Upper lobe of right lung (tissue), 1 donor: ENCODE data around the gene GRHL1. TPM values are rescaled to one million over a fixed set of nuclear protein-coding genes. Genes with fewer than 3 reads are reported as not detected.
"Not testable (repeated sequence)": the region's sequence is repeated elsewhere in the genome, so short reads cannot be mapped to it uniquely, and the experiment has no call there.

Experiments used
- ATAC-seq: fragments of 200-7000 bp; cut with Tn5 transposase; one replicate; pipeline ENCODE4 v1.9.1; 2020; ENCODE audit warnings: mild to moderate bottlenecking, moderate library complexity
- DNase-seq: peaks from one replicate; pipeline ENCODE4 v3.0.0-alpha.2; 2020
- H3K27ac ChIP-seq: fragments of 200-600 bp; one replicate; pipeline ENCODE4 v1.8.0; 2022
- H3K27me3 ChIP-seq: fragments of 200-600 bp; one replicate; pipeline ENCODE4 v1.8.0; 2022; ENCODE audit warnings: mild to moderate bottlenecking
- H3K36me3 ChIP-seq: fragments of 200-600 bp; one replicate; pipeline ENCODE4 v1.8.0; 2022
- H3K4me1 ChIP-seq: fragments of 200-600 bp; one replicate; pipeline ENCODE4 v1.8.0; 2022
- H3K4me3 ChIP-seq: fragments of 200-600 bp; one replicate; pipeline ENCODE4 v1.8.0; 2022; ENCODE audit warnings: mild to moderate bottlenecking
- H3K9me3 ChIP-seq: fragments of 200-600 bp; one replicate; pipeline ENCODE4 v1.8.0; 2022
- CTCF ChIP-seq: fragments of 200-600 bp; IDR thresholded peaks from one replicate; pipeline ENCODE4 v1.8.0; 2022; ENCODE audit warnings: antibody characterized with exemption
- intact Hi-C: fragments of 100-400 bp; cut with DNase I; formaldehyde crosslinking; loops from one replicate; pipeline ENCODE4 v1.11.0; 2022
- total RNA-seq: library from RNA; stranded (reverse); fragmentation: NEBNext Ultra II Directional; extraction: Animal tissue kit (Norgen Biotek cat#: 25700); gene quantifications from one replicate; pipeline ENCODE4 v1.2.1, GENCODE V29; 2021
- donor health status: DM: no; HTN: yes; CAD: no; lungs with severe emphysema.

The GRHL1 gene
- total RNA-seq, 1 donor from 2014 or later = 2.7 TPM

- no peak for TF ChIP-seq CTCF
- intact Hi-C loops = no loop called here
Observed at GRCh38 chr2:9910699-9911098, 40.8 kb upstream of the GRHL1 start.

GRCh38 chr2:9912468-9912867 lies 39.0 kb upstream of the GRHL1 start:
- ATAC-seq (no peak), DNase-seq (no peak)
- H3K4me3 ChIP-seq = no peak overlapping the region
- H3K27ac ChIP-seq = no peak overlapping the region
- H3K36me3 ChIP-seq = peaks cover 27% of the 10 kb centered on the region
- H3K4me1 ChIP-seq = no peaks in the 10 kb centered on the region
- intact Hi-C loops = no loop called here
- no peaks in the 10 kb centered on the region for H3K9me3 ChIP-seq
- no peaks in the 10 kb centered on the region for H3K27me3 ChIP-seq
- no peak for TF ChIP-seq CTCF

More at GRCh38 chr2:9910699-9911098, 40.8 kb upstream of the GRHL1 start:
- Histone ChIP-seq H3K27me3 (no peaks in the 10 kb centered on the region), H3K36me3 (peaks cover 26% of the 10 kb centered on the region), H3K27ac (no peak overlapping the region), H3K4me1 (no peaks in the 10 kb centered on the region), H3K4me3 (no peak overlapping the region), H3K9me3 (no peaks in the 10 kb centered on the region)
- DNase-seq = no peak
- no peak for ATAC-seq

- intact Hi-C loops = no loop called here
- Histone ChIP-seq H3K4me1 (no peaks in the 10 kb centered on the region), H3K4me3 (no peak overlapping the region), H3K36me3 (peaks cover 29% of the 10 kb centered on the region), H3K27me3 (no peaks in the 10 kb centered on the region), H3K9me3 (no peaks in the 10 kb centered on the region), H3K27ac (no peak overlapping the region)
- no peak for DNase-seq
- ATAC-seq = no peak
- no peak for TF ChIP-seq CTCF
Observed at GRCh38 chr2:9914384-9915065, 37.0 kb upstream of the GRHL1 start.

GRCh38 chr2:9918275-9918674 lies 33.2 kb upstream of the GRHL1 start:
- H3K36me3 ChIP-seq = peaks cover 31% of the 10 kb centered on the region
- H3K27ac ChIP-seq = no peak overlapping the region
- no peaks in the 10 kb centered on the region for H3K27me3 ChIP-seq
- TF ChIP-seq CTCF = no peak
- no peak overlapping the region for H3K4me3 ChIP-seq
- DNase-seq (no peak), ATAC-seq (no peak)
- intact Hi-C loops = no loop called here
- H3K9me3 ChIP-seq = no peaks in the 10 kb centered on the region
- H3K4me1 ChIP-seq = no peaks in the 10 kb centered on the region

- H3K27me3 ChIP-seq = no peaks in the 10 kb centered on the region
- no peaks in the 10 kb centered on the region for H3K9me3 ChIP-seq
- H3K27ac ChIP-seq = no peak overlapping the region
- H3K4me3 ChIP-seq = no peak overlapping the region
- ATAC-seq (no peak), DNase-seq (no peak)
- TF ChIP-seq CTCF = no peak
- no peaks in the 10 kb centered on the region for H3K4me1 ChIP-seq
- peaks cover 28% of the 10 kb centered on the region for H3K36me3 ChIP-seq
- intact Hi-C loops = no loop called here
Observed at GRCh38 chr2:9919512-9919911, 32.0 kb upstream of the GRHL1 start.

GRCh38 chr2:9927020-9927419 lies 24.5 kb upstream of the GRHL1 start:
- H3K4me3 ChIP-seq, DNase-seq, ATAC-seq, H3K9me3 ChIP-seq, H3K27me3 ChIP-seq, intact Hi-C loops, H3K4me1 ChIP-seq, H3K27ac ChIP-seq: not testable (repeated sequence)
- peaks cover 15% of the 10 kb centered on the region for H3K36me3 ChIP-seq
